ENCODE results near the gene IL21. TPM values are rescaled to one million over a fixed set of nuclear protein-coding genes. Genes with fewer than 3 reads are reported as not detected.
A peak's percentile ranks its signal among the peaks of the same experiment; 100 is the strongest.
"Not testable (repeated sequence)": the region's sequence is repeated elsewhere in the genome, so short reads cannot be mapped to it uniquely, and the experiment has no call there.

The IL21 gene
- total RNA-seq, 1 experiment from 2014 or later: not detected

- H3K4me3 ChIP-seq: no peak overlapping the region
- no peaks in the 10 kb centered on the region for H3K36me3 ChIP-seq
- H3K27me3 ChIP-seq: no peaks in the 10 kb centered on the region
- H3K9me3 ChIP-seq: no peaks in the 10 kb centered on the region
- DNase-seq: no peak
These were observed 14.4 kb downstream of the IL21 start for GRCh38 chr4:122606364-122607043.

DNA sequence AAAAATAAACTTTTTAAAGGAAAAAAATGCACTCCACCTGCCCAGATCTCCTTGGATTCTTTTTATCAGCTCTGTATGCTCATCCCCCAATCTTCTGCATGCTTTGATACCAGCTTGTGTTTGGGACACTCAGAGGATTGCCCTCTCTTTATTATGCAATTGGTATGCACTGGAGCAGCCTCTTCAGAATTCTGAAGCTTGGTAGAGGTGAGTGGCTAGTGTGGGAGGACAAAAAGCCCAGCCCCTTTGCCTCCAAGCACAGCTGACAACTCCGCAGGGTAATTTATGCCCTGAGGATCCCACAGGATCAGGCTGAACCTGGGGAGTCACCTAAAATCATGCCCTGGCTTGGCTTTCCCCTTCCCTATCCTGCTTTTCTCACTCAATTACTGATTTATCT is 16.7 kb downstream of the IL21 start:
- H3K4me3 ChIP-seq: no peak overlapping the region
- H3K36me3 ChIP-seq: no peaks in the 10 kb centered on the region
- no peaks in the 10 kb centered on the region for H3K27me3 ChIP-seq
- no peaks in the 10 kb centered on the region for H3K9me3 ChIP-seq
- no peak for DNase-seq

- Histone ChIP-seq H3K36me3 (no peaks in the 10 kb centered on the region), H3K9me3 (no peaks in the 10 kb centered on the region), H3K27me3 (no peaks in the 10 kb centered on the region), H3K4me3 (no peak overlapping the region)
- DNase-seq: no peak
These were observed 17.7 kb downstream of the IL21 start for GRCh38 chr4:122603156-122603574.

GRCh38 chr4:122602277-122603142 is 18.4 kb downstream of the IL21 start:
- Histone ChIP-seq H3K9me3 (no peaks in the 10 kb centered on the region), H3K27me3 (no peaks in the 10 kb centered on the region), H3K4me3 (no peak overlapping the region), H3K36me3 (no peaks in the 10 kb centered on the region)
- no peak for DNase-seq

DNA sequence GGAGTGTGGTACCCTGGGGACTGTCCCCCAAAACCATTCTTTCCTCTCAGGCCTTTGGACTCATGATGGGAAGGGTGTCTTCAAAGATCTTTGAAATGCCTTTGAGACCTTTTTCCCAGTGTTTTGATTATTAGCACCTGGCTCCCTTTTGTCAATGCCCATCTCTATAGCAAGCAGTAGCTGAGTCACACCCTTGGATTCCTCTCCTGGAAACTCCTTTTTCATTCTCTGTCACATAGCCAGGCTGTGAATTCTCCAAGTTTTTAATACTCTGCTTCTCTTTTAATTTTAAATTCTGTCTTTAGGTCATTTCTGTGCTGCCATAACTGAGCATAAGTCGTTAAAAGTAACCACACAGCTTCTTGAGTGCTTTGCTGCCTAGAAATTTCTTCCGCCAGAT is 29.7 kb downstream of the IL21 start:
- no peak for DNase-seq
- Histone ChIP-seq H3K27me3 (no peaks in the 10 kb centered on the region), H3K4me3 (no peak overlapping the region), H3K36me3 (no peaks in the 10 kb centered on the region), H3K9me3 (no peaks in the 10 kb centered on the region)

- Histone ChIP-seq H3K9me3 (no peaks in the 10 kb centered on the region), H3K27me3 (no peaks in the 10 kb centered on the region), H3K36me3 (no peaks in the 10 kb centered on the region), H3K4me3 (no peak overlapping the region)
- DNase-seq: peak; percentile 14
These were observed 32.2 kb downstream of the IL21 start for GRCh38 chr4:122588453-122589238.

- Histone ChIP-seq H3K4me3 (no peak overlapping the region), H3K27me3 (no peaks in the 10 kb centered on the region), H3K9me3 (no peaks in the 10 kb centered on the region), H3K36me3 (no peaks in the 10 kb centered on the region)
- no peak for DNase-seq
These were observed 36.3 kb downstream of the IL21 start for GRCh38 chr4:122584519-122584918.

DNA sequence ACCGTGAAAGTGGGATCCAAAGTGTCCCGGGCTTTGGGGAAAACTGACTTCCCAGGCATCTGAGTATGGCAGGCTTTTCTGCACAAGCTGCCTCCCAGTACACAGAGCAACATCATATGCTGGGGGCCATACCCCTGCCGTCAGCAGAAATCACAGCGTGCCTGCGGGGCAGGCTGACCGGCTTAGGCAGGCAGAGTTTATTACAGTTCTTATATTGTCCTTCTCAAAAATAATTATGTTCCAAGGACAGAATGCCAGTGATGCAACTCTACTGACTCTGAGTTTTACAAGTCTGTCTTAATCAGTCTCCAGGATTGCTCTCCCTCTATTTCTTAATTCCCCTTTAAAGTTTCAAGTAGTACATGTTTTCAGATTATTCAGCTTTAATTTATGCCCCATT is 37.0 kb downstream of the IL21 start:
- no peak for DNase-seq
- H3K4me3 ChIP-seq: no peak overlapping the region
- peaks cover under 1% of the 10 kb centered on the region; the same call in 1 of the 2 replicates for H3K27me3 ChIP-seq
- H3K36me3 ChIP-seq: no peaks in the 10 kb centered on the region
- no peaks in the 10 kb centered on the region for H3K9me3 ChIP-seq

- DNase-seq: peak; percentile 31
- Histone ChIP-seq H3K36me3 (no peaks in the 10 kb centered on the region), H3K4me3 (no peak overlapping the region), H3K9me3 (no peaks in the 10 kb centered on the region), H3K27me3 (peaks cover 2% of the 10 kb centered on the region; the same call in 1 of the 2 replicates)
These were observed 42.8 kb downstream of the IL21 start for GRCh38 chr4:122577808-122578781.

- no peaks in the 10 kb centered on the region for H3K9me3 ChIP-seq
- peaks cover 2% of the 10 kb centered on the region; the same call in 1 of the 2 replicates for H3K27me3 ChIP-seq
- DNase-seq: no peak
- H3K36me3 ChIP-seq: no peaks in the 10 kb centered on the region
- no peak overlapping the region for H3K4me3 ChIP-seq
These were observed 43.7 kb downstream of the IL21 start for GRCh38 chr4:122577189-122577553.

DNA sequence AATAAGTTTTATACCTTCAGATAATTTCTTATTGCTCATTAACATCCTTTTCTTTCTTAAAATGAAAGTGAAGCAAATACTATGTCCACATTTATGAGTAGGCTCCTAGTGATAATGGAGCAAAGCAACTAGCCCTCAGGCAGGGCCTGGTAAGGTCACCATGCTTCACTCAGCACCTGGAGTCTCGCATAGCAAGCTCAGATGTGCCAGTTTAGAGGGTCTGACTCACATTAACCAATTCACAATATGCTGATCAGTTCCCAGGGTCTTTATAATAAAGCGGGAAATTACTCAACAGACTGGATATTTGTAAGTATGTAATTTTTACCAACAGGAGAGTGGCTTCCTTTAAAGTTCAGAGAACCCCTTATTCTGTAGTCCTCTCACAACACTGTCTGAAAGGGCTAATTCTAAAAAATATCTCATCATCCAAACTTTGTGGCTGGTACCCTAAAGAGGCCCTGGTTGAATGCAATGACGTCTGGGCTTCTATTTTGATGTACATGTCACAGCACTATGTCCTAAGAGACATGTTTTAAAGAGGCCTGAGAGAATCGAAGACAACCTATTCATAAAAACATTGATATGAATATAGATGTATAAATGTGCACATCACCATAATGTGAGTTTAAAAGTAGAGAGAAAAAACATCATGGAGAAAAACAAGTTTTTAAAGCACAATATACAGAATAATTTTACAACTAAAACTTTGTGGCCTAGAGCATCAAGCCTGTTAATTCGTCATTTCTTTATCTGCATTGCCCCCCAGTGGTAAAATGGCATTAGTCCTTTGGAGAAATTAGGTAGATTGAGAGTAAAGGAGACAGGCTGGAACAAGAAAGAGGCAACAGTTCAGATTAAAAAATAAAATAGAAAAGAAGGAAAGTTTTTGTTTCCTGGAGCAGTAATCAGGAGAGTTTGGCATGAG is 44.3 kb downstream of the IL21 start:
- Histone ChIP-seq H3K4me3 (no peak overlapping the region), H3K9me3 (no peaks in the 10 kb centered on the region), H3K27me3 (peaks cover 2% of the 10 kb centered on the region; the same call in 1 of the 2 replicates), H3K36me3 (no peaks in the 10 kb centered on the region)
- DNase-seq: no peak

DNA sequence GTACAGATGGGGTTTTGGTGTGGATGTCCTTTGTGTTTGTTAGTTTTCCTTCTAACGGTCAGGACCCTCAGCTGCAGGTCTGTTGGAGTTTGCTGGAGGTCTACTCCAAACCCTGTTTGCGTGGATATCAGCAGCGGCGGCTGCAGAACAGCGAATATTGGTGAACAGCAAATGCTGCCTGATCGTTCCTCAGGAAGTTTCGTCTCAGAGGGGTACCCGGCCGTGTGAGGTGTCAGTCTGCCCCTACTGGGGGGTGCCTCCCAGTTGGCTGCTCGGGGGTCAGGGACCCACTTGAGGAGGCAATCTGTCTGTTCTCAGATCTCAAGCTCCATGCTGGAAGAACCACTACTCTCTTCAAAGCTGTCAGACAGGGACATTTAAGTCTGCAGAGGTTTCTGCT is 46.5 kb downstream of the IL21 start:
- H3K36me3 ChIP-seq, DNase-seq, H3K27me3 ChIP-seq, H3K9me3 ChIP-seq, H3K4me3 ChIP-seq: not testable (repeated sequence)

- Histone ChIP-seq H3K27me3 (no peaks in the 10 kb centered on the region), H3K4me3 (no peak overlapping the region), H3K36me3 (no peaks in the 10 kb centered on the region), H3K9me3 (peaks cover 3% of the 10 kb centered on the region; the same call in 1 of the 2 replicates)
- DNase-seq: no peak
These were observed 58.4 kb downstream of the IL21 start for GRCh38 chr4:122562449-122562848.
